K562 (cell line): ENCODE measurements around the gene COPB2. TPM values are rescaled to one million over a fixed set of nuclear protein-coding genes. Genes with fewer than 3 reads are reported as not detected.

Experiments used
- BHLHE40 ChIP-seq: IDR thresholded peaks from 2 replicates; pipeline ENCODE4 v1.6.1; 2011; ENCODE audit warnings: low read length, improper control_type of control experiment
- ETS2 ChIP-seq: IDR thresholded peaks from 2 replicates; pipeline ENCODE4 v1.6.1; 2016; ENCODE audit warnings: borderline replicate concordance, missing genetic modification characterization, mild to moderate bottlenecking, moderate library complexity, missing compliant biosample characterization; ENCODE audit not compliant: poor library complexity, severe bottlenecking
- ETV1 ChIP-seq: fragments of 450-650 bp; conservative IDR thresholded peaks from 2 replicates; pipeline ENCODE4 v1.6.1; 2016; ENCODE audit warnings: missing genetic modification characterization, control low read depth, low read depth, missing compliant biosample characterization
- GMEB1 ChIP-seq: fragments of 250-450 bp; sonication (Bioruptor Pico); IDR thresholded peaks from 2 replicates; pipeline ENCODE4 v1.4.0; 2020; ENCODE audit warnings: mild to moderate bottlenecking
- HEY1 ChIP-seq: fragments of 250-450 bp; sonication (Bioruptor Pico); IDR thresholded peaks from 2 replicates; pipeline ENCODE4 v1.5.0; 2020; ENCODE audit warnings: mild to moderate bottlenecking, moderate library complexity, borderline replicate concordance
- KLF13 ChIP-seq: fragments of 450-650 bp; IDR thresholded peaks from 2 replicates; pipeline ENCODE4 v1.6.1; 2016; ENCODE audit warnings: missing genetic modification characterization, low read depth, mild to moderate bottlenecking, missing compliant biosample characterization, moderate library complexity, borderline replicate concordance
- KLF6 ChIP-seq: fragments of 250-450 bp; sonication (Bioruptor Pico); IDR thresholded peaks from 2 replicates; pipeline ENCODE4 v1.4.0; 2020; ENCODE audit warnings: mild to moderate bottlenecking, moderate library complexity, borderline replicate concordance
- MAFG ChIP-seq: fragments of 450-650 bp; conservative IDR thresholded peaks from 2 replicates; pipeline ENCODE4 v1.6.1; 2016; ENCODE audit warnings: missing genetic modification characterization, missing compliant biosample characterization
- MAZ ChIP-seq, 2 experiments: fragments of 450-650 bp in 1 of 2; sonication (generic) in 1 of 2; formaldehyde crosslinking; IDR thresholded peaks in 1 of 2; conservative IDR thresholded peaks in 1 of 2; 2 replicates each; pipeline versions ENCODE4 v1.4.0 to v1.5.0; 2020; ENCODE audit warnings: mild to moderate bottlenecking in 1 of 2, missing genetic modification reagents in 1 of 2
- MTF1 ChIP-seq: fragments of 250-450 bp; sonication (Bioruptor Pico); IDR thresholded peaks from 2 replicates; pipeline ENCODE4 v1.9.0; 2021; ENCODE audit warnings: moderate library complexity, mild to moderate bottlenecking, inconsistent platforms, borderline replicate concordance
- SNIP1 ChIP-seq: fragments of 450-650 bp; IDR thresholded peaks from 2 replicates; pipeline ENCODE4 v1.7.1; 2017; ENCODE audit warnings: low read depth, mild to moderate bottlenecking
- SREBF1 ChIP-seq: fragments of 150-350 bp; IDR thresholded peaks from 2 replicates; pipeline ENCODE4 v1.6.1; 2014; ENCODE audit warnings: antibody characterized with exemption, low read depth, low read length, borderline replicate concordance
- STAT5A ChIP-seq: IDR thresholded peaks from 2 replicates; pipeline ENCODE4 v1.6.1; 2012; ENCODE audit warnings: low read length, inconsistent platforms, borderline replicate concordance
- TFAM ChIP-seq: fragments of 250-450 bp; sonication (Bioruptor Pico); conservative IDR thresholded peaks from 2 replicates; pipeline ENCODE4 v1.5.0; 2021; ENCODE audit warnings: mild to moderate bottlenecking, moderate library complexity
- TGIF2 ChIP-seq: sonication (generic); formaldehyde crosslinking; IDR thresholded peaks from 2 replicates; pipeline ENCODE4 v1.8.1; 2022; ENCODE audit warnings: mild to moderate bottlenecking, missing genetic modification reagents, moderate library complexity
- XRCC4 ChIP-seq: IDR thresholded peaks from one replicate; pipeline ENCODE4 v1.6.1; 2011; ENCODE audit not compliant: insufficient read depth, insufficient read length; ENCODE audit errors: extremely low read depth
- ZEB2 ChIP-seq: fragments of 450-650 bp; IDR thresholded peaks from 2 replicates; pipeline ENCODE4 v1.6.1; 2016
- ZKSCAN1 ChIP-seq: fragments of 150-350 bp; IDR thresholded peaks from 2 replicates; pipeline ENCODE4 v1.6.1; 2016; ENCODE audit warnings: low read depth, low read length
- ZNF699 ChIP-seq: fragments of 250-450 bp; sonication (Bioruptor Pico); IDR thresholded peaks from 2 replicates; pipeline ENCODE4 v1.8.0; 2021; ENCODE audit warnings: mild to moderate bottlenecking, moderate library complexity; ENCODE audit not compliant: insufficient replicate concordance
- polyA plus RNA-seq, 8 experiments: library from polyadenylated mRNA; depleted of rRNA in 4 of 8; stranded (reverse) in 5 of 8; unstranded in 3 of 8; fragments of >200 nt; fragmentation: Nextera tagmentation in 2 of 8; fragmentation: Illumina TruSeq in 1 of 8; extraction: Ambion mirVana in 2 of 8; extraction: Trizol in 1 of 8; gene quantifications; 2 replicates each; pipeline versions ENCODE4 v1.2.1 to v1.2.3, GENCODE V29; 2011 to 2014; ENCODE audit warnings: inconsistent platforms in 1 of 8, missing spikeins in 1 of 8
- total RNA-seq, 7 experiments: library from RNA; depleted of rRNA in 6 of 7; stranded (reverse); fragments of >200 nt in 6 of 7; fragmentation: Illumina TruSeq in 2 of 7; extraction: Trizol in 2 of 7; gene quantifications; 2 replicates each; pipeline versions ENCODE4 v1.2.1 to v1.2.3, GENCODE V29; 2011 to 2021; ENCODE audit warnings: low replicate concordance in 1 of 7
- TF ChIP-seq, protein P1 (sequence below): sonication (generic); formaldehyde crosslinking; IDR thresholded peaks from 2 replicates; pipeline ENCODE4 v1.8.1; 2022; ENCODE audit warnings: missing genetic modification reagents
- TF ChIP-seq, protein P2 (sequence below): fragments of 250-450 bp; sonication (Bioruptor Pico); IDR thresholded peaks from 2 replicates; pipeline ENCODE4 v1.5.0; 2021; ENCODE audit warnings: mild to moderate bottlenecking, moderate library complexity

The COPB2 gene
- total and polyA plus RNA-seq, 9 of the 15 experiments (the other 6 are each of a cell fraction or from before 2014, with no cell fraction given) = 64.3 to 189 (median 130) TPM

GRCh38 chr3:139343895-139344856 is 45.3 kb downstream of the COPB2 start, which contains the start of gene MRPS22 (continued):
- no peak for TF ChIP-seq KLF6 (CRISPR knock-in tag)
- no peak for TF ChIP-seq TGIF2 (CRISPR knock-in tag)
- TF ChIP-seq GMEB1 (CRISPR knock-in tag) = no peak
- peak; percentile 49; the same call in 1 of the 2 replicates for TF ChIP-seq ZEB2
- TF ChIP-seq, protein P1, sequence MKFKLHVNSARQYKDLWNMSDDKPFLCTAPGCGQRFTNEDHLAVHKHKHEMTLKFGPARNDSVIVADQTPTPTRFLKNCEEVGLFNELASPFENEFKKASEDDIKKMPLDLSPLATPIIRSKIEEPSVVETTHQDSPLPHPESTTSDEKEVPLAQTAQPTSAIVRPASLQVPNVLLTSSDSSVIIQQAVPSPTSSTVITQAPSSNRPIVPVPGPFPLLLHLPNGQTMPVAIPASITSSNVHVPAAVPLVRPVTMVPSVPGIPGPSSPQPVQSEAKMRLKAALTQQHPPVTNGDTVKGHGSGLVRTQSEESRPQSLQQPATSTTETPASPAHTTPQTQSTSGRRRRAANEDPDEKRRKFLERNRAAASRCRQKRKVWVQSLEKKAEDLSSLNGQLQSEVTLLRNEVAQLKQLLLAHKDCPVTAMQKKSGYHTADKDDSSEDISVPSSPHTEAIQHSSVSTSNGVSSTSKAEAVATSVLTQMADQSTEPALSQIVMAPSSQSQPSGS = no peak
- TF ChIP-seq ZKSCAN1 = no peak
- TF ChIP-seq ETS2 (tag) = no peak
- TF ChIP-seq HEY1 (CRISPR knock-in tag) = no peak
- TF ChIP-seq ZNF699 (CRISPR knock-in tag) = no peak
- TF ChIP-seq SNIP1 = no peak
- TF ChIP-seq MTF1 (CRISPR knock-in tag) = no peak
- peak; percentile 32 to 61; a peak in 3 of 4 replicates for TF ChIP-seq MAZ (CRISPR knock-in tag; conservative IDR thresholded peaks at IDR 0.05 in 1 of 2, IDR thresholded peaks at IDR 0.05 in 1 of 2)
- TF ChIP-seq BHLHE40 = no peak
- TF ChIP-seq, protein P2, sequence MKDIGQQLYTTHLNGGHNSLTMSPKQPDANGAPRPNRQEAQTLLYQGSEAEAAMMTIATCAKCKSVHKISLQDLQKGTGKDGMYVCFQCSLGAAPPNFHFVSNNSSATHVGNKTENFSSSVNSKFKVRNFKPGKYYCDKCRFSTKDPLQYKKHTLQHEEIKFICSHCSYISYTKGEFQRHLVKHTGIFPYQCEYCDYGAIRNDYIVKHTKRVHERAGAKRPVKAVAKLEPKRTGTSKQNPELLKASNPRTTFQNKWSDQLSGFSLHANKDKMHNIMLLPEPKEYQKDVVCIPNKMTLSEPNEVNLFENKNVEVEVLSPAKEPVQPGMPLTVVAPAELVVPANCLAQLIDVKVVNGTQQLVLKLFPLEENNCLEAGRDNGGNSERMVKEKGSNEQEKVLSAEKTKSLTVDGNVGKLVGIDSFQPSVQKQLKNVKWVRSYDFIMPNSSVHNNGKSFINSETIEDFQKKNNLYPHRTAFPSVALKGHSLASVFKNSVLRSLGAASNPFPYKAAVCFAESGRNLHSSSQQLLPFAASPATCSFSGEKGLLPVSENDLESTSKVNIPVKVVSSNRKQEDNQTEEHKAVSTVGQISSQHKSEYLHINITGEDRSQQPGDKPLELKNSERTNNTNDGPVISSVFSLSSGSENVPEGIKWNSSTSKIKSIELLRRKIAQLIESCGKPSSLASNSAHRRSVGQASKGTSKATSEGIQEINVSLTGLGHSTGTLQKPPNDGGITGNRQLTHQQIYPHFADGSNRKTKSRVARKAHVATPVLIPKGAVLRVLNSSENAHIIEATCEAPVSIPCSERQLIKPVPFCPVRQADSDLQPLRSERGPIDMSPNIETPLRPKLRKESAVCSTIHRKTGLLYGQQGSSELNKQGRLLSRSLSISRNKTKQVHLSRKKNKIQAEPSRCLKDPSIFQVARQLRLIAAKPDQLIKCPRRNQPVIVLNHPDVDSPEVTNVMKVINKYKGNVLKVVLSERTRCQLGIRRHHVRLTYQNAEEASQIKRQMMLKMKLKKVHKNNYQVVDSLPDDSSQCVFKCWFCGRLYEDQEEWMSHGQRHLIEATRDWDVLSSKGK = no peak
- no peak for TF ChIP-seq STAT5A
- TF ChIP-seq ETV1 (tag) = peak; percentile 77
- no peak for TF ChIP-seq KLF13 (tag)
- TF ChIP-seq XRCC4 = no peak
- TF ChIP-seq SREBF1 = no peak
- TF ChIP-seq MAFG (tag) = no peak
- TF ChIP-seq TFAM (CRISPR knock-in tag) = no peak
